OCI-LY7 (cell line): ENCODE data around the gene MAG. TPM values are rescaled to one million over a fixed set of nuclear protein-coding genes. Genes with fewer than 3 reads are reported as not detected.
A peak's percentile ranks its signal among the peaks of the same experiment; 100 is the strongest.

Experiments used
- BruUV-seq: library from RNA; stranded (reverse); fragments of 400-500 nt; replicated peaks from 2 replicates; lab custom pipeline; 2021; lab: Mats Ljungman, UMichigan
- CTCF ChIA-PET: fragments of 300-600 bp; sonication (Branson Sonifier 250); formaldehyde crosslinking; loops from one replicate; lab custom pipeline; 2022; ENCODE audit warnings: antibody characterized with exemption; ENCODE audit not compliant: unreplicated experiment; lab: Charles Lee
- POLR2A ChIA-PET: fragments of 300-600 bp; sonication (Branson Sonifier 250); formaldehyde crosslinking; loops from one replicate; lab custom pipeline; 2022; ENCODE audit warnings: antibody characterized with exemption; lab: Charles Lee
- DNase-seq: peaks from one replicate; pipeline ENCODE4 v3.0.0-alpha.2; 2015; ENCODE audit warnings: low spot score
- H2AFZ ChIP-seq: fragments of 200-600 bp; sonication (generic), shearing (Covaris generic); 2 replicates; pipeline ENCODE4 v1.6.1; 2014; ENCODE audit warnings: mild to moderate bottlenecking, antibody characterized with exemption, low read length, moderate library complexity
- H3K27ac ChIP-seq: fragments of 200-600 bp; sonication (generic); 2 replicates; pipeline ENCODE4 v1.5.1; 2014; ENCODE audit warnings: mixed run types, low read depth, mild to moderate bottlenecking, moderate library complexity, low read length, inconsistent platforms; ENCODE audit not compliant: poor library complexity, severe bottlenecking
- H3K36me3 ChIP-seq: fragments of 200-600 bp; sonication (generic); 2 replicates; pipeline ENCODE4 v1.6.1; 2014; ENCODE audit warnings: mild to moderate bottlenecking, antibody characterized with exemption, low read length, moderate library complexity, mixed read lengths; ENCODE audit not compliant: insufficient read depth
- H3K4me1 ChIP-seq: fragments of 200-600 bp; sonication (generic); 2 replicates; pipeline ENCODE4 v1.5.1; 2014; ENCODE audit warnings: mild to moderate bottlenecking, low read length; ENCODE audit not compliant: insufficient read depth, poor library complexity, severe bottlenecking
- H3K4me2 ChIP-seq: fragments of 200-600 bp; sonication (generic); 2 replicates; pipeline ENCODE4 v1.6.1; 2014; ENCODE audit warnings: mild to moderate bottlenecking, low read length
- H3K4me3 ChIP-seq: fragments of 200-600 bp; sonication (generic); 2 replicates; pipeline ENCODE4 v1.5.1; 2014; ENCODE audit warnings: mild to moderate bottlenecking, low read depth, low read length; ENCODE audit not compliant: poor library complexity, severe bottlenecking
- H3K79me2 ChIP-seq: fragments of 200-600 bp; sonication (generic); 2 replicates; pipeline ENCODE4 v1.6.1; 2016; ENCODE audit warnings: low read depth, mild to moderate bottlenecking, low read length, moderate library complexity, mixed read lengths; ENCODE audit not compliant: insufficient read depth
- H3K9me2 ChIP-seq: fragments of 200-600 bp; sonication (generic); 2 replicates; pipeline ENCODE4 v1.6.1; 2016; ENCODE audit warnings: mild to moderate bottlenecking, low read length, mixed read lengths; ENCODE audit not compliant: insufficient read depth
- H3K9me3 ChIP-seq: fragments of 200-600 bp; sonication (generic); 2 replicates; pipeline ENCODE4 v1.6.1; 2014; ENCODE audit warnings: mild to moderate bottlenecking, mixed run types, low read length, mixed read lengths
- H4K20me1 ChIP-seq: fragments of 200-600 bp; sonication (generic); 2 replicates; pipeline ENCODE4 v1.6.1; 2014; ENCODE audit warnings: mild to moderate bottlenecking, antibody characterized with exemption, low read length, moderate library complexity, mixed read lengths; ENCODE audit not compliant: insufficient read depth
- CTCF ChIP-seq: fragments of 200-600 bp; sonication (generic); conservative IDR thresholded peaks from 2 replicates; pipeline ENCODE4 v1.5.1; 2014; ENCODE audit warnings: mild to moderate bottlenecking, antibody characterized with exemption, low read length, moderate library complexity, mixed read lengths
- EZH2phosphoT487 ChIP-seq: fragments of 200-600 bp; sonication (generic); IDR thresholded peaks from 2 replicates; pipeline ENCODE4 v1.6.1; 2018; ENCODE audit warnings: low read depth, borderline replicate concordance, mild to moderate bottlenecking, mixed run types, antibody characterized with exemption, low read length, moderate library complexity, mixed read lengths
- intact Hi-C: fragments of 100-400 bp; cut with micrococcal nuclease; formaldehyde crosslinking; loops from one replicate; pipeline ENCODE4 v1.10.0; 2022; ENCODE audit not compliant: unreplicated experiment
- total RNA-seq, 2 experiments: library from RNA; depleted of rRNA in 1 of 2; stranded (reverse); fragments of >200 nt in 1 of 2; shearing (Covaris generic) in 1 of 2; gene quantifications; 2 replicates each; pipeline ENCODE4 v1.2.3, GENCODE V29; 2014 to 2022

The MAG gene
- total RNA-seq, 2 experiments from 2014 or later, result 4.6 to 10.1 TPM

DNA sequence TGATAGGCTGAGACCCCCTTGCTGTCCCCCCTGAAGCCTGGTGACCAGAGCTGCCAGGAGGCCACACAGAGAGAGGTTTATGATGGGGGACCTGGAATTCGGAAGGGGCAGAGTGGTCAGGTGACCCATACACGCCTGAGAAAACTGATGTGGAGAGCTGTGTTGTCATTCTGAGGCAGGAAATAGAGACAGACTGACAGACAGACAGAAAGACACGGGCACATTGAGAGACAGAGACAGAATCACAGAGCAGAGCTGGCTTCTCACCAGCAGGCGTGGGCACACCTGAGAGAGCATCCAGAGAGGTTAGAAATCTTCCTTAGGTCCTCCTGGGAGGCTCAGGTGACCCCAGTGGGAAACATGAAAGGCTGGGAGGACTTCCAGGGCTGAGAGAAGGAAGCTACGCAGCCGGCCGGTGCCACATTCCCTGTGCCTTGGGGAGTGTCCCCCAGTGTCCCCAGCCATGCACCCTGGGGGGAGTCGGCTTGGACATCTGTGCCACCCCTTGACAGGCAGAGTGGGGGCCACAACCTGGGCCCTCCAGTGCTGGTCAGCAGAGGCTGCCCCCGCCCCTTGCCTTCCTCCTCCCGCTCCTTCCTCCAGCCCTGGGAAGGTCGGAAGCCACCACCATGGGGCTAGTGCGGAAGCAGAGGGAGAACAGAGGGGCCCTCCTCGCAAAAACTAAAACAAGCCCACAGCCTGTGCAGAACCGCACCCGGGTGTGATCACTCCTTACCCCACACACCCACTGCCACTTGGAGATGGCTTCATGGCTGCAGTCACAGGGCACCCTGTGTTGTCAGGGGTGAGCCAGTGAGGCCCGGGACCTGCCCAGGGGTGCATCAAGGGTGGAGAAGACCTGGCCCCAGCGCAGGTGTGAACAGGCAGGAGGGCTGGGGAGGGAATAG, 57.9 kb downstream of the MAG start:
- peak; percentile 48 for DNase-seq
- POLR2A ChIA-PET, result interaction anchor here (0.6 to 3.3 kb wide), 5 partner anchors 19 to 111 kb away, joined by 3 to 33 read pairs (median 7); partner anchors contain the start of gene CD22
- intact Hi-C loops, result loop anchor here (2.0 kb wide), 2 partner anchors 43 to 53 kb away; no protein-coding TSS in a partner anchor

GRCh38 chr19:35350591-35350990, 58.6 kb downstream of the MAG start:
- ChIA-PET POLR2A (interaction anchor here (0.7 kb wide), 1 partner anchor 49 kb away, joined by 7 read pairs; no protein-coding TSS in a partner anchor), CTCF (no interaction called here)
- H3K79me2 ChIP-seq, result no peaks in the 10 kb centered on the region
- H3K9me3 ChIP-seq, result 0 out of 2 replicates have a peak, but pooled peaks cover 4% of the 10 kb centered on the region
- H3K4me3 ChIP-seq, result no peak overlapping the region
- intact Hi-C loops, result no loop called here
- BruUV-seq, result no TSS peak
- peak overlapping the region; percentile 96 for H3K27ac ChIP-seq
- peak overlapping the region; percentile 70 for H3K4me2 ChIP-seq
- H3K4me1 ChIP-seq, result peaks cover 74% of the 10 kb centered on the region
- H3K9me2 ChIP-seq, result no peaks in the 10 kb centered on the region
- DNase-seq, result peak; percentile 66
- TF ChIP-seq EZH2phosphoT487, result no peak
- peaks cover 42% of the 10 kb centered on the region for H3K36me3 ChIP-seq
- H2AFZ ChIP-seq, result no peak overlapping the region
- H4K20me1 ChIP-seq, result no peaks in the 10 kb centered on the region; the same call in 1 of the 2 replicates

More for the DNA sequence above, 57.9 kb downstream of the MAG start:
- Histone ChIP-seq H3K36me3 (peaks cover 50% of the 10 kb centered on the region), H3K9me3 (0 out of 2 replicates have a peak, but pooled peaks cover 4% of the 10 kb centered on the region), H3K9me2 (no peaks in the 10 kb centered on the region), H3K27ac (peak overlapping the region; percentile 96), H4K20me1 (no peaks in the 10 kb centered on the region; the same call in 1 of the 2 replicates), H3K4me3 (peak overlapping the region; percentile 17), H3K4me2 (peak overlapping the region; percentile 70), H3K4me1 (peaks cover 82% of the 10 kb centered on the region), H2AFZ (no peak overlapping the region), H3K79me2 (no peaks in the 10 kb centered on the region)
- BruUV-seq, result no TSS peak
- TF ChIP-seq EZH2phosphoT487 (no peak), CTCF (no peak)
- CTCF ChIA-PET, result interaction anchor here (1.4 kb wide), 1 partner anchor 17 kb away, joined by 4 read pairs; no protein-coding TSS in a partner anchor

GRCh38 chr19:35351411-35352176, 59.6 kb downstream of the MAG start:
- H3K27ac ChIP-seq, result no peak overlapping the region
- CTCF ChIA-PET, result no interaction called here
- H3K4me1 ChIP-seq, result peaks cover 64% of the 10 kb centered on the region
- no peak for DNase-seq
- H3K4me3 ChIP-seq, result no peak overlapping the region
- H3K9me2 ChIP-seq, result no peaks in the 10 kb centered on the region
- no peak for TF ChIP-seq CTCF
- no peak for TF ChIP-seq EZH2phosphoT487
- H3K9me3 ChIP-seq, result 0 out of 2 replicates have a peak, but pooled peaks cover 4% of the 10 kb centered on the region
- H3K4me2 ChIP-seq, result no peak overlapping the region
- no TSS peak for BruUV-seq
- no peaks in the 10 kb centered on the region for H3K79me2 ChIP-seq
- H4K20me1 ChIP-seq, result no peaks in the 10 kb centered on the region; the same call in 1 of the 2 replicates
- peaks cover 32% of the 10 kb centered on the region for H3K36me3 ChIP-seq
- H2AFZ ChIP-seq, result no peak overlapping the region
- POLR2A ChIA-PET, result no interaction called here
- intact Hi-C loops, result loop anchor here (1.0 kb wide), 2 partner anchors 117 to 144 kb away; no protein-coding TSS in a partner anchor
